Lower lobe of right lung (tissue), 2 donors: ENCODE results near the gene MAP3K20. TPM values are rescaled to one million over a fixed set of nuclear protein-coding genes. Genes with fewer than 3 reads are reported as not detected.

Source experiments
- ATAC-seq, 2 donors: fragments of 200-7000 bp; cut with Tn5 transposase; one replicate each; pipeline ENCODE4 v1.9.1; 2020 to 2022; ENCODE audit warnings: mild to moderate bottlenecking in 2 of 2, moderate library complexity in 2 of 2
- DNase-seq: peaks from one replicate; pipeline ENCODE4 v3.0.0-alpha.2; 2020
- H3K27ac ChIP-seq: fragments of 200-600 bp; one replicate; pipeline ENCODE4 v1.8.0; 2022
- H3K27me3 ChIP-seq: fragments of 200-600 bp; one replicate; pipeline ENCODE4 v1.8.0; 2022; ENCODE audit warnings: low read depth
- H3K36me3 ChIP-seq: fragments of 200-600 bp; one replicate; pipeline ENCODE4 v1.8.0; 2022; ENCODE audit warnings: mild to moderate bottlenecking
- H3K4me1 ChIP-seq: fragments of 200-600 bp; one replicate; pipeline ENCODE4 v1.8.0; 2022
- H3K4me3 ChIP-seq: fragments of 200-600 bp; one replicate; pipeline ENCODE4 v1.8.0; 2022; ENCODE audit warnings: mild to moderate bottlenecking
- H3K9me3 ChIP-seq: fragments of 200-600 bp; one replicate; pipeline ENCODE4 v1.8.0; 2022
- CTCF ChIP-seq: fragments of 200-600 bp; IDR thresholded peaks from one replicate; pipeline ENCODE4 v1.8.0; 2022; ENCODE audit warnings: antibody characterized with exemption, mild to moderate bottlenecking
- intact Hi-C: fragments of 100-400 bp; cut with DNase I; formaldehyde crosslinking; loops from one replicate; pipeline ENCODE4 v1.11.0; 2022
- total RNA-seq: library from RNA; stranded (reverse); fragmentation: NEBNext Ultra II Directional; extraction: Animal tissue kit (Norgen Biotek cat#: 25700); gene quantifications from one replicate; pipeline ENCODE4 v1.2.1, GENCODE V29; 2021
- donor health status: DM: no; HTN: yes; CAD: no; lungs with severe emphysema.

Gene MAP3K20
- total RNA-seq, 1 donor from 2014 or later = 40.8 TPM

DNA sequence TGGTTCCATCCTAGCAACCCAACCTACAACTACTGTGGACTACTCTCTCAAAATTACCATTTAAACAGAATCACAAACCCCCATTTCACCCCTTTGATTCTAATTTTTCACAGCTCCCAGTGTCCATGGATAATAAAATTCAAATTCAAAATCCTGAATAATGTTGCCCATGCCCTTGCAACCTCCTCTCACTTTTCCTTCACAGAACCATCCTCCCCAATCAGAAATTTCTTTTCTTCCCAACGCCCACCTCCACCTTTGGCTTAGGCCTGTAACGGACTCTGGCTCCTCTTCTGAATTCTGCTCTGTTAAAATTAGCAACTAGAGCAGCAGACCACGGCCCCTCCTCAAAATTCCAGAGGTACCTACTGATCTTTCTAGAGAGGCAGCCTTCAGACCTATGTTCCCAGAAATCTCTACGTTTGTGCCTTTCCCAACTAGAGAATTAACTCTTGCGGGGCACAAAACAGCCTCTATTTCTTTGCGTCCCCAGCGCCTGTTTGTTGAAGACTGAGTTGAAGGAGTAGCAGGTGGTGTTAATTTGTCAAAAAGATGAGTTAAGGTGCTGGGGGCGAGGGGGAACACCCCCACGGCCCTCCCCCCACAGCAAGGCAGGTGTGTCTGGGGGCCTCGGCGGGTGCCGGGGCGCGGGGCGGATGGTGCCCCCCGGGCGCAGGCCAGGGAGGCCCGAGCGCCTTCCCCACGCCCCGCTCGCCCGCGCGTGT is 428 bp upstream of the MAP3K20 start:
- ATAC-seq (peak in 1 of 2 donors; percentile 3), DNase-seq (no peak)
- Histone ChIP-seq H3K9me3 (no peaks in the 10 kb centered on the region), H3K4me3 (peak overlapping the region; percentile 84), H3K27me3 (no peaks in the 10 kb centered on the region), H3K27ac (peak overlapping the region; percentile 94), H3K36me3 (no peaks in the 10 kb centered on the region), H3K4me1 (peaks cover 18% of the 10 kb centered on the region)
- intact Hi-C loops = no loop called here
- TF ChIP-seq CTCF = no peak

DNA sequence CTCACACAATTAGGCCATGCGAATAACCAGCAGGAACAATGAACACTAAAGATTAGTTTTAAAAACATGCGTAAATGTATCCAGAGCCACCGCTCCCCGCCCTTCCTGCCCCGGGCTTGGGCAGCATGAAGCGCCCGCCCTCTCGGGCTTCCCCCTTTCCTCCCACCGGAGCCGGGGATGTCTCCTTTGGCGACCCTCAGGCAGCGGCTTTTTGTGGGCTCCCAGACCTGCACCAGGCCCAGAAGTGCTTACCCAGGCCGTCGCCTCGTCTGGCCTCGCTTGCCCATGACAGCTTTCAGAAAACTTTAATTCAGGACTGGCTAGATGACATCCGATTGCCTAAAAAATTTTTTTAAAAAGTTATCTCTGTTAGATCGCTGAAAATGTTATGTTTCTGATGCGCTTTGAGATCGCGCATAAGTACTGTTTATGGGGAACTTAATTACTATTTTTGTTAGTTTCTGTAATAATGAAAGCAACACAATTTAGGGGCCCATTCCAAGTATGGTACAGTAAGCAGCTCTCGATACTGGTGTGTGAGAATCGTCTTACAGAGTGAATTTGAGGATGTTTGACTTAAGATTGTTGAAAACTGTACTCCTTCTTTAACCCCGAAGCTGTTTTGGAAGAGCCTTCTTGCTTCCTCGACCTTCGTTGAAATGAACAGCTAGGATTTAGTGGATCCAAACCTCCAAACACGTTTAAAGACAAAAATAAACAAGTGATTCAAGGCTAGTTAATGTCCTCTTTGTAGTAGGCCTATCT is 1.1 kb downstream of the MAP3K20 start:
- TF ChIP-seq CTCF = no peak
- peak; percentile 44 to 61 for ATAC-seq
- H3K9me3 ChIP-seq = no peaks in the 10 kb centered on the region
- intact Hi-C loops = no loop called here
- peaks cover 18% of the 10 kb centered on the region for H3K4me1 ChIP-seq
- peak overlapping the region; percentile 94 for H3K27ac ChIP-seq
- H3K27me3 ChIP-seq = no peaks in the 10 kb centered on the region
- H3K4me3 ChIP-seq = peak overlapping the region; percentile 84
- peak; percentile 68 for DNase-seq
- no peaks in the 10 kb centered on the region for H3K36me3 ChIP-seq

DNA sequence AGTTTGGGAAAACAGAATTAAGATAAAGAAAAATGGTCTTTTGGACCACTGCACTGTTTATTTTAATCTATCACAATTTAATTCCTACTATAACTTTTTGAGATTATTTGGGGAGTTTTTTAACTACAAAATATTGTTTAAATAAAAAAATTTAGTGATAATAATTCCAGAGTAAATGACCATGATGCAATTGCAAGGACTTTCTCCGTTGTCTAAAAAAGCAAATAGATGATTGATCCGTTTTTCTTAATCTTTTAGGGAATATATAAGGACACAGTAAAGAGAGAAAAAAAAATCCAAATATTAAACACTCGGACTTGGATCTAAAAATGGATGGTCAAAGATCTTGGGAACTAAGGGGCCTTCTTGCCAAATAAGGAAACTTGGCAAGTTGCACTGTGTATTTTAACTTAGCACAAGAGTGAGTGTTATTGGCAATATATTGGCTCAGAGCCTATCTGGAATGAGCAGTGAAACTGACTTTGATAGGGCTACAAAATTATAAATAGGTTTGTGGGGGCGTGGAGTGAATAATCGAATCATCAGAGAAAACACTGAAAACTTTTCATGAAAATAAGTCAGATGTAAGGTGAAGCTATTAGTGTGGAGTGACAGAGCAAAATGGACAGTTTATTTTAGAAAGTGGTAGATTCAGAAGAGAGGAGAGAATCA is 2.0 kb downstream of the MAP3K20 start:
- peak overlapping the region; percentile 94 for H3K27ac ChIP-seq
- ATAC-seq (no peak), DNase-seq (no peak)
- H3K9me3 ChIP-seq = no peaks in the 10 kb centered on the region
- H3K36me3 ChIP-seq = no peaks in the 10 kb centered on the region
- intact Hi-C loops = no loop called here
- peak overlapping the region; percentile 84 for H3K4me3 ChIP-seq
- H3K27me3 ChIP-seq = no peaks in the 10 kb centered on the region
- H3K4me1 ChIP-seq = peaks cover 18% of the 10 kb centered on the region
- TF ChIP-seq CTCF = no peak

DNA sequence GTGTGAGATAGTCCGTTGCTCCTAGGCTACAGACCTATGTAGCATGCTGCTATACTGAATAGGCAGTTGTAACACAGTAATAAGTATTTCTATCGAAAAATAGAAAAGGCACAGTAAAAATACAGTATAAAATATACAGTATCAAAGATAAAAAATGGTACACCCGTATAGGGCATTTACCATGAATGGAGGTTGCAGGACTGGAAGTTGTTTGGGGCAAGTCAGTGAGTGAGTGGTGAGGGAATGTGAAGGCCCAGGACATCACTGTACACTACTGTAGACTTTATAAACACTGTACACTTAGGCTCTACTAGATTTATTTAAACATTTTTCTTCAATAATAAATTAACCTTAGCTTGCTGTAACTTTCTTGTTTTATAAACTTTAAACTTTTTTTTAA is 3.5 kb downstream of the MAP3K20 start:
- Histone ChIP-seq H3K27me3 (no peaks in the 10 kb centered on the region), H3K4me1 (peaks cover 9% of the 10 kb centered on the region), H3K36me3 (no peaks in the 10 kb centered on the region), H3K4me3 (no peak overlapping the region), H3K9me3 (no peaks in the 10 kb centered on the region), H3K27ac (no peak overlapping the region)
- intact Hi-C loops = no loop called here
- DNase-seq (no peak), ATAC-seq (no peak)
- no peak for TF ChIP-seq CTCF

- H3K36me3 ChIP-seq = no peaks in the 10 kb centered on the region
- ATAC-seq = no peak
- TF ChIP-seq CTCF = no peak
- H3K27ac ChIP-seq = no peak overlapping the region
- no peak for DNase-seq
- no peaks in the 10 kb centered on the region for H3K27me3 ChIP-seq
- intact Hi-C loops = no loop called here
- no peak overlapping the region for H3K4me3 ChIP-seq
- peaks cover 2% of the 10 kb centered on the region for H3K4me1 ChIP-seq
- H3K9me3 ChIP-seq = no peaks in the 10 kb centered on the region
These were observed 4.6 kb downstream of the MAP3K20 start for GRCh38 chr2:173079973-173080860.
